GM13977 (cell line): ENCODE results near the gene MSRB3.

Source experiments
- DNase-seq: peaks from one replicate; pipeline ENCODE4 v3.0.0; 2012; ENCODE audit warnings: low spot score
- in situ Hi-C: fragments of 300-500 bp; cut with MboI; formaldehyde crosslinking; loops from one replicate; pipeline ENCODE4 v1.12.0; 2022; ENCODE audit warnings: low sequenced_read_pairs, low pct_unique_long_range_greater_than_20kb, mixed read lengths, inconsistent platforms; ENCODE audit not compliant: unreplicated experiment
- TF ChIP-seq, protein P1 (sequence below): IDR thresholded peaks from 2 replicates; pipeline ENCODE4 v1.5.1; 2012; ENCODE audit warnings: mild to moderate bottlenecking, control low read depth; ENCODE audit not compliant: insufficient read depth; ENCODE audit errors: extremely low read depth, missing control alignments

The MSRB3 gene

GRCh38 chr12:65339161-65339560 is 60.7 kb downstream of the MSRB3 start:
- DNase-seq, result no peak
- TF ChIP-seq, protein P1, sequence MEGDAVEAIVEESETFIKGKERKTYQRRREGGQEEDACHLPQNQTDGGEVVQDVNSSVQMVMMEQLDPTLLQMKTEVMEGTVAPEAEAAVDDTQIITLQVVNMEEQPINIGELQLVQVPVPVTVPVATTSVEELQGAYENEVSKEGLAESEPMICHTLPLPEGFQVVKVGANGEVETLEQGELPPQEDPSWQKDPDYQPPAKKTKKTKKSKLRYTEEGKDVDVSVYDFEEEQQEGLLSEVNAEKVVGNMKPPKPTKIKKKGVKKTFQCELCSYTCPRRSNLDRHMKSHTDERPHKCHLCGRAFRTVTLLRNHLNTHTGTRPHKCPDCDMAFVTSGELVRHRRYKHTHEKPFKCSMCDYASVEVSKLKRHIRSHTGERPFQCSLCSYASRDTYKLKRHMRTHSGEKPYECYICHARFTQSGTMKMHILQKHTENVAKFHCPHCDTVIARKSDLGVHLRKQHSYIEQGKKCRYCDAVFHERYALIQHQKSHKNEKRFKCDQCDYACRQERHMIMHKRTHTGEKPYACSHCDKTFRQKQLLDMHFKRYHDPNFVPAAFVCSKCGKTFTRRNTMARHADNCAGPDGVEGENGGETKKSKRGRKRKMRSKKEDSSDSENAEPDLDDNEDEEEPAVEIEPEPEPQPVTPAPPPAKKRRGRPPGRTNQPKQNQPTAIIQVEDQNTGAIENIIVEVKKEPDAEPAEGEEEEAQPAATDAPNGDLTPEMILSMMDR, result no peak
- in situ Hi-C loops, result no loop called here

- DNase-seq, result no peak
- in situ Hi-C loops, result no loop called here
- TF ChIP-seq, protein P1, result no peak
Measured at GRCh38 chr12:65343230-65343629, 64.7 kb downstream of the MSRB3 start.

- TF ChIP-seq, protein P1, result no peak
- DNase-seq, result no peak
- in situ Hi-C loops, result no loop called here
Measured at GRCh38 chr12:65343801-65344200, 65.3 kb downstream of the MSRB3 start.

GRCh38 chr12:65355461-65355860 is 77.0 kb downstream of the MSRB3 start:
- in situ Hi-C loops, result no loop called here
- TF ChIP-seq, protein P1, result no peak
- DNase-seq, result no peak

DNA sequence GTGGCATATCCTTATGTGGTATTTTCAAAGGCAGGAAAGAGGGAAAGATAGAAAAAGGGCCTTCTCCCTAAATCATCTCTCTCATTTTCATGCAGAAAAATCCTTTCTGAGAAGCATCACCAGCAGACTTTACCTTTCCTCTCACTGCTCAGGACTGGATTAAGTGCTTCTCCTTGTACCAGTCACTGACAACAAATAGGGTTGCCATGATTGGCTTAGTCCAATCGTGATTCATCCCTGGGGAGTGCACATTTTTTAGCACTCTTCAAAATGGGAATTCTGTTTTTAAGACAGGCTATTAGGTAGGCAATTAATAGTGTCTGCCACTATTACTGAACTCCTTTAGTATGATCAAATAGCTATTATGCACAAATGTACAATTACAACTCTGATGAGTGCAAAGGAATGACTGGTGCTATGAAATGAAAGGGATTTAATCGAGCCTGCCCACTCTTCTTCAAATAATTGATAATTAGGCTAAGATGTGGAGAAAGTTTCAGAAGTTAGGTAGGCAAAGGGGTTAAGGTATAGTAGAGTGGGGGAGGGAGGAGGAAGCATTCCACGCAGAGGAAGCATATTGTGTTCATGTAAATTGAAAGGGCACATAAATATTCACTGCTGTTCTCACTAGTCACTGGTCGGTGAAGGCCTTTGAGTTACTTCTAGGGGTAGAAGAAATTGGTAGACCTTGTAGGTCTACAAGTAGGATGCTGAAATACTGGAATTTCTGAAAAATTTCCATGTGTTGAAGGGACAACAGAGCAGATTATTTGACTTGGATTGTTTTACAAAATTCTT is 84.0 kb downstream of the MSRB3 start:
- DNase-seq, result no peak
- TF ChIP-seq, protein P1, result no peak
- in situ Hi-C loops, result no loop called here

DNA sequence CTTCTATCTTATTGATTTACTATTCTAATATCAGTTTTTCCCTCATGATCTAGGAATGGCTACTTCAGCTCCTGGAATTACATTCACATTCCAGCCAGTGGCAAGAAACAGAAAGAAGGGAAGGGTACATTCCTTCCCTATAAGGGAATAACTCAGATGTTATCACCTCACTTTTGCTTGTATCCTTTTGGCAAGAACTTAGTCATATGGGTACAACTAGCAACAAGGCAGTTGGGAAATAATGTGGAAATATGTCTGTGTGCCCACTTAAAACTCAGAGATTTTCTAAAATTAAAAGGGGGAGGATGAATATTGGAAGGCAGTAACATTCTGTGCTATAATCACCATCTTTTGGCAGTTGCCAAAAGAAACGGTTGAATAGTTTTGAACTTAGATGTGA is 85.6 kb downstream of the MSRB3 start:
- TF ChIP-seq, protein P1, result no peak
- in situ Hi-C loops, result no loop called here
- no peak for DNase-seq
